Head of caudate nucleus (tissue), 42 donors: ENCODE measurements around the gene SCAMP2.
A peak's percentile ranks its signal among the peaks of the same experiment; 100 is the strongest.

ENCODE experiments used
- DNase-seq, 42 donors: peaks; one replicate each; pipeline versions ENCODE4 v3.0.0 to v3.0.0-alpha.2; 2020 to 2021; ENCODE audit warnings: mixed read lengths in 7 of 42
- intact Hi-C: fragments of 100-400 bp; cut with DNase I; formaldehyde crosslinking; loops from one replicate; pipeline ENCODE4 v1.15.0; 2022

The SCAMP2 gene

DNA sequence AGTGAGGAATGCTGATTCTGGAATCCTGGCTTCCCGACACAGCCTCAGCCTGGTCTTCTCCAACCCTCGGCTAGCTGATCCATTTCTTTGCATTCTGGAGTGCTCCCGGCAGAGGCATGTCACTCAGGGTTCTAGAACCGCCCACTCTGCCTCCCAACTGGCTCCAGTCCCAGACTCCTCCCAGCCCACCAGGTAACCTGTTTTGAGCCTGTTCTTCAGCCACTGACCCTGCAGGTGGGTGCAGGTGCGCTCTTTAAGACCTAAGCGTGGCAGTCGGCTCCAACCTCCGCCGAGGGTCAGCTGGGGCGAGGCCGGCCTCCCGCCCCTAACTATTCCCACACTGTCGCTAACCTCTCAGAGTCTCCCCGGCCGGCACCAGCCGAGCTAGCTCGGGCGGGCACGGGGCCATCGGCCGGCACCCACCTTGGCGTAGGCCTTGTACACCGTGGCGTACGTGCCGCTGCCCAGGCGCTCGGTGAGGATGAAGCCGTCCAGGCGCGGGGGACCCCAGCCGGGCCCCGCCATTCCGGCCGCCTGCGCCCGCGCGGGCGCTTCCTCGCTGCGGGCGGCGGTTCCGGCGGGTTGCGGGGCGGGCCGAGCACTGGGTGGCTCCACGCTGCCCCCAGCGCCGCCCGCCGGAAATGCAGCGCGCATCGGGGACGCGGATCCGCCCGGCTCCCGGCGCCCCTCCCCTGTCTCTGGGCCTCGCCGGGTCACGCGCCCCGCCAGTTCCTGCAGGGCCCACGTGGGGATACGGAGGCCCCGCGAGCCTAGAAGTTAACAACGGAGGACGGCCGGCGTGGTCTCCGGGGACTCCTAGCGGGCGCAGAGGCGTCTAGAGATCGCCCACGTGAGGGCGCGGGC, 30.4 kb downstream of the SCAMP2 start, which contains the start of gene ULK3:
Gene ULK3, minus strand, starts transcription at position 576 of the 864 bp plus-strand sequence. Its CDS starts 51 bp downstream, at position 525.
- peak; percentile 82 to 97 (median 94) for DNase-seq
- intact Hi-C loops, result no loop called here

- DNase-seq, result peak in 2 of 42 donors; percentile 26 to 28
- intact Hi-C loops, result no loop called here
These were observed 31.2 kb downstream of the SCAMP2 start for GRCh38 chr15:74841891-74842373.

DNA sequence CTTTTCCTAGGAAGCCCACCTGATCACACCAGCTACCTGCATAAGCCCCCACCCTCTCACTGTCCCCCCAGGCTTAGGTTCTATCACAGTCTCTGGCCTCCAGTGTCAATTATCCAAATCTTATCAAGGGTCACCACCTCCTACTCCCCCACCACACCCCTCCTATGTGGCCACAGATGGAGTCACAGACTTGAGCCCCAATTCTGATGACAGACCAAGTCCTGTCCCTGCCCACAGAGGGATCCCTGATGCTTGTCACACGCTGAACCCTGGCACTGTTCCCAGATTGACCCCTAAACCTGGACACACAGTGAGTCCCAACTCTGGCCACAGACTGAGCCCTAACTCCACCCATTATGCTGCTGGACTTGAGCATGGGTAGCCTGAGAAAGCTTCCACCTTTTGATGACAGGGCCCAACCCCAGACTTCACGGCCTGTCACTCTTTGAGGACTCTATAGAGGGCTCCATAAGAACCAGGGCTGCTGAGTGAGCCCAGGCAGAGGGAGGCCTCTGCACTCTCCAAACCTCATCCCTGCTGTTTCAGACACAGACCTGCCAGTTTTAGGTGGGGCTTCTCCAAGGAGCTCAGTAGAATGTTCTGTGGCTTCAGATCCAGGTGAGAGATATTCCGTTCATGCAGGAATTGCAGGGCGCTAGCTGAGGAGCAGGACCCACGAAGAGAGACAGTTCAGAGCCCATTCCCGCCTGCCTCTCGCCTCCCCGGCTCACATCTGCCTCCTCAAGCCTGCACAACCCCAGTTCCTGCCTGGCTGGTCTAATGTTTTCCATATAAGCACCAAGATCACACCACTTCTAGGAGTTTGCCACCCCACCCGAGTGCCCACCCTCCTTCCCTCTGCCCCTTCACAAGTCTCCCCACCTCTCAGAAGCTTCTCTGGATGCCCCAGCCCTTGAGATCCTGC, 32.1 kb downstream of the SCAMP2 start:
- peak in 3 of 42 donors; percentile 29 to 58 (median 32) for DNase-seq
- intact Hi-C loops, result no loop called here

- no peak for DNase-seq
- intact Hi-C loops, result loop anchor here (5.0 kb wide), 1 partner anchor 57 kb away; the partner anchor contains the start of gene CSK
These were observed 33.4 kb downstream of the SCAMP2 start for GRCh38 chr15:74839526-74840395.

- DNase-seq, result peak in 17 of 42 donors; percentile 27 to 72 (median 52)
- intact Hi-C loops, result loop anchor here (5.0 kb wide), 1 partner anchor 57 kb away; the partner anchor contains the start of gene CSK
These were observed 34.2 kb downstream of the SCAMP2 start for GRCh38 chr15:74838746-74839525.

DNA sequence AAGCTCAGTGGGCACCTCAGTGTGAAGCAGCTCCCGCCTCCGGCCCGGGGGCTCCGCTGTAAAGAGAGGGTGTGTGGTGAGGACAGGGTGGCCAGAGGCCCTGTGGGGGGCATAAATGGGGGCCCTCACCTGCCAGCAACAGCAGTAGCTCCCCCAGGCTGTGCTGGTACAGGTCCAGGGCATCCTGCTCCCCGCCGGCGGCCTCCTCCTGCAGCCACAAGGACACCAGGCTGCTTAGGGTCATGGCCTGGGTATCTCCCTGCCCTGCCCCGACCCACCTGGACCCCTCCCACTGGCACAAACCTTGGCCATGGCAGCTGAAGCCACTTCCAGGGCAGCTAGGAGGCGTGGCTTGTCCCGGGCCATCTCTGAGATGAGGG, 35.0 kb downstream of the SCAMP2 start:
- intact Hi-C loops, result loop anchor here (5.0 kb wide), 1 partner anchor 56 kb away; the partner anchor contains the start of gene CSK
- no peak for DNase-seq

- intact Hi-C loops, result loop anchor here (5.0 kb wide), 1 partner anchor 55 kb away; the partner anchor contains the start of gene CSK
- DNase-seq, result no peak
These were observed 35.6 kb downstream of the SCAMP2 start for GRCh38 chr15:74837482-74838136.

- DNase-seq, result no peak
- intact Hi-C loops, result loop anchor here (5.0 kb wide), 1 partner anchor 55 kb away; the partner anchor contains the start of gene CSK
These were observed 36.3 kb downstream of the SCAMP2 start for GRCh38 chr15:74836846-74837245.

GRCh38 chr15:74835312-74835823, 37.8 kb downstream of the SCAMP2 start:
- intact Hi-C loops, result loop anchor here (5.0 kb wide), 1 partner anchor 53 kb away; the partner anchor contains the start of gene CSK
- DNase-seq, result peak in 41 of 42 donors; percentile 22 to 85 (median 63)

DNA sequence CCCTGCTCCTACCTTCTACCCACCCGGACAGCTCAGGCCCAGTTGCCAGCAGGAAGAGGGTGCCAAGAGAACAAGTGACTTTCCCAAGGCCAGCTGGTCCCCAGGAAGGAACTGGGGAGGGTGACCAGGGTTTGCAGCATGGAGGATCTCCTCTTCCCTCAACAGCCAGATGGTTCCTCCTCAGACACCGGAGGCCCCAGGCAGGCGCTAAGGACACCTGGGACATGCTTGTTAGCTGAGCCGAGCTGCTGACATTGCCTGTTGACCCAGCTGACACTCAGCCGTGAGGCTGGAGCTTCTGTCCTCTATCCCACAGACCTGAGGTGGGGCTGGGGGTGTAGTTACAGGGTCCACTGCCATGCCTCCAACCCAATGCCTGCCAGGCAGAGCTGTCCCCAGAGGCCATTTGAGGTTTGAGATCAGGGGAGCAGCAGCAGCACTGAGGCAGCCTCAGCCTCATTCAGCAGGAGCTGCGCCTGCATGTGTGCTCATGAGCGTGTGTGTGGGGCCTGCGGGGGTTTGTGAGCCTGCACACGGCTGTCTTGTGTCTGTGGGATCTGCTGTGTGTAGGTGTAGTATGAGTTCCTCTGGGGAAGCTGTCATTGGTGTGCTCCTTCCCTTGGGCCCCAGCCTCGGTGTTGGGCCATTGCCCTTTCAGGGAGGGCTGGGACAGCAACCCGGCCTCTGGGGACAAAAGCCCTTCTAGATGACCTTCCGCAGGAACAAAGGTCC, 39.6 kb downstream of the SCAMP2 start:
- DNase-seq, result peak in 40 of 42 donors; percentile 40 to 94 (median 72)
- intact Hi-C loops, result no loop called here

GRCh38 chr15:74832826-74833225, 40.3 kb downstream of the SCAMP2 start:
- intact Hi-C loops, result no loop called here

DNA sequence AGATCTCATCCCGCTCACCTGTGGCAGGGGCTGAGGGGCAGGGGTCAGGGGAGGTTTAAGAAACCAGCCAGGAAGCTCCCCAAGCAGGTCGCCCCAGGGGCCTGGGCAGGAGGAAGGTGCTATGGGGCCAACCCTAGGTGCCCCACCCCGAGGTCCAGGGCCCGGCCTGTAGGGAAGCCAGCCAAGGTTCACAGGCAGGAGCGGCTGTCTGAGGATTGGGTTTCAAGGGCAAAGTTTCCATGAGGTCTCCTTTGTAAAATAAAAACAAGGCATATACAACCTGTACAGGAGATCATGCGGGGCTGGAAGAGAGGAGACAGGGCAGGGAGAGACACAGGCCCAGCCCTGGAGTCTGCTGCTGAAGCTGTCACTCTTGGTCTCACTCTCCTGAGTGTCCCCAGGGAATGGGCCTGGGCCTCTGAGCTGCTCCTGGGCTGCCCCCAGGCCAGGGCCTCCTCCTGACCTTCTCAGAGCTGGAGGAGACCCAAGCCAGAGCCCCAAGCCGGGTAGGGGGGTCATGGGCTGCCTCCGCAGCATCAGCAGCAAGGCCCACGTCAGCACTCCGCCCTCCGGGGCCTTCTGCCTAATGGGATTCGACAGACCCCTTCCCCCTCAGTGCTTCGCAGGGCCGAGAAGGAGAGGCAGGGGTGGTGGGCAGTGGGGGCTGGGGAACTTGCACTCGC, 41.2 kb downstream of the SCAMP2 start:
- no peak for DNase-seq
- intact Hi-C loops, result no loop called here

More at GRCh38 chr15:74832826-74833225, 40.3 kb downstream of the SCAMP2 start:
- DNase-seq, result no peak

DNA sequence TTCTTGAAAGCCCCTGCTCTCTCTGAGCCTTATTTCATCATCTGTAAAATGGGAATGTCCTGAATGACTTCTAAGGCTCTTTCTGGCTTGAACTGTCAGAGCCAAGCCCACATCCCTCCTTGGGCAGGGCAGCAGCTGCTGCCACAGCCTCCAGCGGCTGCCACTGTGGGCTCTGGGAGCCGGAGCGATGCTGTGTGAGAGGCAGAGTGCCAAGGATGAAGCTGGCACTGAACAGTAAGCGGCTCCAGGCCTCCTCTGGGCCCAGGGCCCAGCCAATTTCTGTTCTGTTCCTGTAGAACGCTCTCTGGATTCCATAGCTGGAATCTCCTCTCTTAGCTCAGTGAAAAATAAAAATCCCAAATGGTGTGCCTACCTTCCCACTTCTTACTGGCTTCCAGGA, 42.3 kb downstream of the SCAMP2 start:
- intact Hi-C loops, result no loop called here
- peak in 38 of 42 donors; percentile 38 to 83 (median 68) for DNase-seq

GRCh38 chr15:74829991-74830390, 43.2 kb downstream of the SCAMP2 start:
- no peak for DNase-seq

GRCh38 chr15:74829486-74829885, 43.7 kb downstream of the SCAMP2 start:
- DNase-seq, result no peak
- intact Hi-C loops, result no loop called here

More at GRCh38 chr15:74829991-74830390, 43.2 kb downstream of the SCAMP2 start:
- intact Hi-C loops, result no loop called here
